ENCODE results near the gene ZNF143.

DNA sequence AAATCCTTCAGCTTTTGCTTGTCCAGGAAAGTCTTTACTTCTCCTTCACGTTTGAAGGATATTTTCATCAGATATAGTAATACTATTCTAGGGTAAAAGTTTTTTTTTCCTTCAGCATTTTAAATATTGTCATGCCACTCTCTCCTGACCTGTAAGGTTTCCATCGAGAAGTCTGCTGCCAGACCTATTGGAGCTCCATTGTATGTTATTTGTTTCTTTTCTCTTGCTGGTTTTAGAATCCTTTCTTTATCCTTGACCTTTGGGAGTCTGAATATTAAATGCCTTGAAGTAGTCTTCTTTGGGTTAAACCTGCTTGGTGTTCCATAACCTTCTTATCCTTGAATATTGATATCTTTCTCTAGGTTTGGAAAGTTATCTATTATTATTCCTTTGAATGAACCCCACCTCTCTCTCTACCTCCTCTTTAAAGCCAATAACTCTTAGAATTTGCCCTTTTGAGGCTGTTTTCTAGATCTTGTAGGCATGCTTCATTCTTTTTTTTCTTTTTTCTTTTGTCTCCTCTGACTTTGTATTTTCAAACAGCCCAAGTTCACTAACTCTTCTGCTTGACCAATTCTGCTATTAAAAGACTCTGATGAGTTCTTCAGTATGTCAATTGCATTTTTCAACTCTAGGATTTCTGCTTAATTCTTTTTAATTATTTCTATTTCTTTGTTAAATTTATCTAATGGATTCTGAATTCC lies 100.6 kb downstream of the ZNF143 start:
- TF ChIP-seq POLR2A (IDR thresholded peaks at IDR 0.05) = no peak
- TF ChIP-seq, protein P1, sequence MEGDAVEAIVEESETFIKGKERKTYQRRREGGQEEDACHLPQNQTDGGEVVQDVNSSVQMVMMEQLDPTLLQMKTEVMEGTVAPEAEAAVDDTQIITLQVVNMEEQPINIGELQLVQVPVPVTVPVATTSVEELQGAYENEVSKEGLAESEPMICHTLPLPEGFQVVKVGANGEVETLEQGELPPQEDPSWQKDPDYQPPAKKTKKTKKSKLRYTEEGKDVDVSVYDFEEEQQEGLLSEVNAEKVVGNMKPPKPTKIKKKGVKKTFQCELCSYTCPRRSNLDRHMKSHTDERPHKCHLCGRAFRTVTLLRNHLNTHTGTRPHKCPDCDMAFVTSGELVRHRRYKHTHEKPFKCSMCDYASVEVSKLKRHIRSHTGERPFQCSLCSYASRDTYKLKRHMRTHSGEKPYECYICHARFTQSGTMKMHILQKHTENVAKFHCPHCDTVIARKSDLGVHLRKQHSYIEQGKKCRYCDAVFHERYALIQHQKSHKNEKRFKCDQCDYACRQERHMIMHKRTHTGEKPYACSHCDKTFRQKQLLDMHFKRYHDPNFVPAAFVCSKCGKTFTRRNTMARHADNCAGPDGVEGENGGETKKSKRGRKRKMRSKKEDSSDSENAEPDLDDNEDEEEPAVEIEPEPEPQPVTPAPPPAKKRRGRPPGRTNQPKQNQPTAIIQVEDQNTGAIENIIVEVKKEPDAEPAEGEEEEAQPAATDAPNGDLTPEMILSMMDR (IDR thresholded peaks at IDR 0.05 in 4 of 5, conservative IDR thresholded peaks at IDR 0.05 in 1 of 5) = no peak

All from gastrocnemius medialis (tissue), 4 donors.